Hindlimb muscle (tissue), 1 donor: Measurements from ENCODE around the gene MEAF6. TPM values are rescaled to one million over a fixed set of nuclear protein-coding genes. Genes with fewer than 3 reads are reported as not detected.
"Not testable (repeated sequence)": the region's sequence is repeated elsewhere in the genome, so short reads cannot be mapped to it uniquely, and the experiment has no call there.

ENCODE experiments used
- DNase-seq: peaks from one replicate; pipeline ENCODE4 v3.0.0-alpha.2; 2013
- polyA plus RNA-seq: library from polyadenylated mRNA; unstranded; fragments of 120-200 nt; gene quantifications from one replicate; pipeline ENCODE4 v1.2.1, GENCODE V29; 2013; ENCODE audit not compliant: insufficient read length

MEAF6 gene
- polyA plus RNA-seq = 42.2 TPM

GRCh38 chr1:37514350-37515184 lies at the start of gene MEAF6:
MEAF6 (minus strand) TSS chr1:37514766; CDS start chr1:37514746, 20 bp downstream.
- DNase-seq = peak; percentile 93

- no peak for DNase-seq
These were observed 48.4 kb upstream of the MEAF6 start for GRCh38 chr1:37562984-37563383.

- no peak for DNase-seq
These were observed 46.9 kb upstream of the MEAF6 start for GRCh38 chr1:37561133-37562132.

GRCh38 chr1:37560401-37561132 lies 46.0 kb upstream of the MEAF6 start:
- DNase-seq = no peak

- not testable (repeated sequence) for DNase-seq
These were observed 45.4 kb upstream of the MEAF6 start for GRCh38 chr1:37559957-37560379.

- no peak for DNase-seq
These were observed 44.5 kb upstream of the MEAF6 start for GRCh38 chr1:37559080-37559479.

GRCh38 chr1:37558411-37558810 lies 43.8 kb upstream of the MEAF6 start:
- no peak for DNase-seq

GRCh38 chr1:37557402-37557801 lies 42.8 kb upstream of the MEAF6 start:
- no peak for DNase-seq

- DNase-seq = peak; percentile 56
These were observed 42.2 kb upstream of the MEAF6 start, which contains the start of gene DNALI1 for GRCh38 chr1:37556712-37557196. DNALI1 (plus strand) TSS chr1:37556940; CDS start chr1:37556995, 55 bp downstream.

- peak; percentile 92 for DNase-seq
These were observed 39.6 kb upstream of the MEAF6 start, which contains the start of gene SNIP1 for GRCh38 chr1:37553927-37554808. SNIP1 (minus strand) TSS chr1:37554293; CDS start chr1:37554229, 64 bp downstream.

GRCh38 chr1:37553598-37553926 lies 39.0 kb upstream of the MEAF6 start:
- DNase-seq = no peak

- no peak for DNase-seq
These were observed 34.8 kb upstream of the MEAF6 start for GRCh38 chr1:37549341-37549740.

GRCh38 chr1:37545019-37545418 lies 30.5 kb upstream of the MEAF6 start:
- no peak for DNase-seq

GRCh38 chr1:37544530-37544929 lies 30.0 kb upstream of the MEAF6 start:
- no peak for DNase-seq

- no peak for DNase-seq
These were observed 25.6 kb upstream of the MEAF6 start for GRCh38 chr1:37540036-37540785.

GRCh38 chr1:37539154-37539553 lies 24.6 kb upstream of the MEAF6 start:
- not testable (repeated sequence) for DNase-seq

GRCh38 chr1:37537378-37537777 lies 22.8 kb upstream of the MEAF6 start:
- no peak for DNase-seq

- no peak for DNase-seq
These were observed 18.9 kb upstream of the MEAF6 start for GRCh38 chr1:37533317-37534093.

GRCh38 chr1:37532418-37533156 lies 18.0 kb upstream of the MEAF6 start:
- DNase-seq = not testable (repeated sequence)
